PC-9 (cell line): Measurements from ENCODE around the gene SEMA6A. TPM values are rescaled to one million over a fixed set of nuclear protein-coding genes. Genes with fewer than 3 reads are reported as not detected.

ENCODE experiments used
- BruUV-seq: library from RNA; stranded (reverse); fragments of 400-500 nt; replicated peaks from 2 replicates; lab custom pipeline; 2021; lab: Mats Ljungman, UMichigan
- CTCF ChIA-PET: fragments of 300-600 bp; sonication (Branson Sonifier 250); formaldehyde crosslinking; loops from one replicate; lab custom pipeline; 2022; ENCODE audit warnings: antibody characterized with exemption; lab: Charles Lee
- POLR2A ChIA-PET: fragments of 300-600 bp; sonication (Branson Sonifier 250); formaldehyde crosslinking; loops from one replicate; lab custom pipeline; 2022; ENCODE audit warnings: antibody characterized with exemption; ENCODE audit not compliant: unreplicated experiment; lab: Charles Lee
- DNase-seq, 2 experiments: peaks; one replicate each; pipeline versions ENCODE4 v3.0.0 to v3.0.0-alpha.2; 2015 to 2022; ENCODE audit warnings: mixed read lengths in 1 of 2
- H2AFZ ChIP-seq: fragments of 200-600 bp; sonication (generic); 2 replicates; pipeline ENCODE4 v1.8.1; 2017; ENCODE audit warnings: antibody characterized with exemption
- H3F3A ChIP-seq: fragments of 200-600 bp; sonication (generic); 2 replicates; pipeline ENCODE4 v1.8.1; 2017; ENCODE audit warnings: antibody characterized with exemption, mild to moderate bottlenecking, low read depth; ENCODE audit not compliant: insufficient read depth
- H3K27ac ChIP-seq: fragments of 200-600 bp; sonication (generic); 2 replicates; pipeline ENCODE4 v1.6.1; 2016; ENCODE audit warnings: mixed run types
- H3K27me3 ChIP-seq: fragments of 200-600 bp; sonication (generic); 2 replicates; pipeline ENCODE4 v1.6.1; 2016; ENCODE audit warnings: low read depth, mixed run types; ENCODE audit not compliant: insufficient read depth
- H3K36me3 ChIP-seq: fragments of 200-600 bp; sonication (generic); 2 replicates; pipeline ENCODE4 v1.6.1; 2016; ENCODE audit warnings: low read depth, mixed run types
- H3K4me1 ChIP-seq: fragments of 200-600 bp; sonication (generic); replicated peaks from 2 replicates; pipeline ENCODE4 v1.6.1; 2016; ENCODE audit warnings: mixed run types; ENCODE audit not compliant: insufficient read depth
- H3K4me2 ChIP-seq: fragments of 200-600 bp; sonication (generic); 2 replicates; pipeline ENCODE4 v1.6.1; 2017; ENCODE audit warnings: mixed run types
- H3K4me3 ChIP-seq: fragments of 200-600 bp; sonication (generic); 2 replicates; pipeline ENCODE4 v1.6.1; 2016; ENCODE audit warnings: mixed run types
- H3K79me2 ChIP-seq: fragments of 200-600 bp; sonication (generic); 2 replicates; pipeline ENCODE4 v1.6.1; 2017; ENCODE audit warnings: low read depth, mixed run types
- H3K9me2 ChIP-seq: fragments of 200-600 bp; sonication (generic); 2 replicates; pipeline ENCODE4 v1.8.1; 2017; ENCODE audit warnings: mild to moderate bottlenecking; ENCODE audit not compliant: insufficient read depth
- H3K9me3 ChIP-seq: fragments of 200-600 bp; sonication (generic); 2 replicates; pipeline ENCODE4 v1.8.1; 2016; ENCODE audit warnings: low read depth; ENCODE audit not compliant: insufficient read depth
- H4K20me1 ChIP-seq: fragments of 200-600 bp; sonication (generic); 2 replicates; pipeline ENCODE4 v1.8.1; 2017; ENCODE audit not compliant: insufficient read depth
- CTCF ChIP-seq: fragments of 200-600 bp; sonication (generic); conservative IDR thresholded peaks from 2 replicates; pipeline ENCODE4 v1.6.1; 2017; ENCODE audit warnings: mixed run types, antibody characterized with exemption, mild to moderate bottlenecking, moderate library complexity
- EZH2 ChIP-seq: fragments of 200-600 bp; sonication (generic); IDR thresholded peaks from 2 replicates; pipeline ENCODE4 v1.8.0; 2017; ENCODE audit warnings: antibody characterized with exemption, low read depth
- intact Hi-C: fragments of 100-400 bp; cut with micrococcal nuclease; formaldehyde crosslinking; loops from one replicate; pipeline ENCODE4 v1.10.0; 2022; ENCODE audit not compliant: unreplicated experiment
- total RNA-seq: library from RNA; stranded (reverse); gene quantifications from 2 replicates; pipeline ENCODE4 v1.2.3, GENCODE V29; 2021

Gene SEMA6A
- total RNA-seq, 1 experiment from 2014 or later = not detected

- POLR2A ChIA-PET = no interaction called here
- Histone ChIP-seq H3K9me3 (no peaks in the 10 kb centered on the region; the same call in 1 of the 2 replicates), H4K20me1 (no peaks in the 10 kb centered on the region), H3K36me3 (no peaks in the 10 kb centered on the region), H3K9me2 (no peaks in the 10 kb centered on the region), H3K27me3 (peaks cover 20% of the 10 kb centered on the region), H3K27ac (no peak overlapping the region), H3K4me3 (no peak overlapping the region), H2AFZ (no peak overlapping the region), H3K4me1 (no peaks in the 10 kb centered on the region), H3F3A (no peaks in the 10 kb centered on the region), H3K79me2 (no peaks in the 10 kb centered on the region), H3K4me2 (no peak overlapping the region)
- TF ChIP-seq CTCF (no peak), EZH2 (no peak)
- DNase-seq = no peak
- CTCF ChIA-PET = no interaction called here
- no TSS peak for BruUV-seq
- intact Hi-C loops = no loop called here
Measured at GRCh38 chr5:116479776-116480675, 94.6 kb downstream of the SEMA6A start.

- TF ChIP-seq EZH2 (no peak), CTCF (no peak)
- Histone ChIP-seq H3K4me3 (no peak overlapping the region), H4K20me1 (no peaks in the 10 kb centered on the region), H3K36me3 (no peaks in the 10 kb centered on the region), H3K79me2 (no peaks in the 10 kb centered on the region), H3K4me2 (no peak overlapping the region), H3F3A (no peaks in the 10 kb centered on the region), H3K9me3 (no peaks in the 10 kb centered on the region; the same call in 1 of the 2 replicates), H3K9me2 (no peaks in the 10 kb centered on the region), H3K27me3 (peaks cover 16% of the 10 kb centered on the region; the same call in 1 of the 2 replicates), H3K27ac (no peak overlapping the region), H2AFZ (no peak overlapping the region), H3K4me1 (no peaks in the 10 kb centered on the region)
- no peak for DNase-seq
- POLR2A ChIA-PET = no interaction called here
- CTCF ChIA-PET = no interaction called here
- intact Hi-C loops = no loop called here
- BruUV-seq = no TSS peak
Measured at GRCh38 chr5:116478491-116478890, 96.1 kb downstream of the SEMA6A start.

- Histone ChIP-seq H3K9me2 (no peaks in the 10 kb centered on the region), H3K4me2 (no peak overlapping the region), H3K4me3 (no peak overlapping the region), H3F3A (no peaks in the 10 kb centered on the region), H3K79me2 (no peaks in the 10 kb centered on the region), H4K20me1 (no peaks in the 10 kb centered on the region), H3K4me1 (no peaks in the 10 kb centered on the region), H3K27ac (no peak overlapping the region), H3K27me3 (peaks cover 12% of the 10 kb centered on the region; the same call in 1 of the 2 replicates), H3K9me3 (no peaks in the 10 kb centered on the region; the same call in 1 of the 2 replicates), H3K36me3 (no peaks in the 10 kb centered on the region), H2AFZ (no peak overlapping the region)
- no TSS peak for BruUV-seq
- intact Hi-C loops = no loop called here
- ChIA-PET POLR2A (no interaction called here), CTCF (no interaction called here)
- TF ChIP-seq CTCF (no peak), EZH2 (no peak)
- DNase-seq = no peak
Measured at GRCh38 chr5:116476897-116477537, 97.6 kb downstream of the SEMA6A start.
